Suprapubic skin (tissue), 4 donors: ENCODE measurements around the gene C1orf35.

Source experiments
- CTCF ChIP-seq, 2 donors: fragments of 200-600 bp in 1 of 2; fragments of 450-650 bp in 1 of 2; sonication (generic) in 1 of 2; IDR thresholded peaks; one replicate each; pipeline ENCODE4 v1.5.1; 2016 to 2019; ENCODE audit warnings: antibody characterized with exemption in 2 of 2, mild to moderate bottlenecking in 1 of 2, moderate library complexity in 1 of 2
- EP300 ChIP-seq: sonication (generic); formaldehyde crosslinking; IDR thresholded peaks from one replicate; pipeline ENCODE4 v1.6.1; 2017; ENCODE audit warnings: antibody characterized with exemption
- POLR2A ChIP-seq, 2 donors: fragments of 450-650 bp; IDR thresholded peaks; one replicate each; pipeline ENCODE4 v1.6.1; 2017; ENCODE audit warnings: antibody characterized with exemption in 2 of 2, mild to moderate bottlenecking in 2 of 2, moderate library complexity in 2 of 2
- POLR2AphosphoS5 ChIP-seq, 3 donors: sonication (generic); formaldehyde crosslinking; IDR thresholded peaks; one replicate each; pipeline ENCODE4 v1.6.1; 2017; ENCODE audit warnings: antibody characterized with exemption in 3 of 3

GRCh38 chr1:228142701-228143136, 39.6 kb upstream of the C1orf35 start:
- no peak for TF ChIP-seq CTCF (IDR thresholded peaks at IDR 0.05)
- no peak for TF ChIP-seq POLR2AphosphoS5 (IDR thresholded peaks at IDR 0.05)
- TF ChIP-seq EP300 = no peak
- no peak for TF ChIP-seq POLR2A (IDR thresholded peaks at IDR 0.05)
